GM18526 (cell line): ENCODE measurements around the gene SYMPK.

Source experiments
- POLR2A ChIP-seq: IDR thresholded peaks from 3 replicates; pipeline ENCODE4 v1.6.1; 2011; ENCODE audit not compliant: insufficient read length; ENCODE audit errors: extremely low read depth

The SYMPK gene

GRCh38 chr19:45789035-45789786 lies 73.7 kb downstream of the SYMPK start:
- no peak for TF ChIP-seq POLR2A

GRCh38 chr19:45786533-45786894 lies 76.4 kb downstream of the SYMPK start:
- no peak for TF ChIP-seq POLR2A

GRCh38 chr19:45785781-45786532 lies 77.0 kb downstream of the SYMPK start:
- TF ChIP-seq POLR2A, result no peak

- TF ChIP-seq POLR2A, result no peak
These were observed 77.8 kb downstream of the SYMPK start for GRCh38 chr19:45785097-45785496.

GRCh38 chr19:45784096-45784495 lies 78.9 kb downstream of the SYMPK start:
- no peak for TF ChIP-seq POLR2A

GRCh38 chr19:45782820-45783785 lies 79.8 kb downstream of the SYMPK start:
- TF ChIP-seq POLR2A, result no peak

- no peak for TF ChIP-seq POLR2A
These were observed 80.7 kb downstream of the SYMPK start, which contains the start of gene DMPK for GRCh38 chr19:45782162-45782691. Gene DMPK, minus strand, starts transcription at chr19:45782490. Its CDS starts 138 bp downstream, at chr19:45782352.

- TF ChIP-seq POLR2A, result no peak
These were observed 81.5 kb downstream of the SYMPK start for GRCh38 chr19:45781214-45782161.

- no peak for TF ChIP-seq POLR2A
These were observed 82.3 kb downstream of the SYMPK start for GRCh38 chr19:45780448-45781213.

GRCh38 chr19:45780146-45780447 lies 82.8 kb downstream of the SYMPK start:
- no peak for TF ChIP-seq POLR2A

- TF ChIP-seq POLR2A, result no peak
These were observed 83.5 kb downstream of the SYMPK start for GRCh38 chr19:45779231-45780145.

GRCh38 chr19:45778010-45778661 lies 84.8 kb downstream of the SYMPK start:
- TF ChIP-seq POLR2A, result no peak

GRCh38 chr19:45777395-45777961 lies 85.5 kb downstream of the SYMPK start:
- TF ChIP-seq POLR2A, result no peak
